ENCODE measurements around the gene CASP10. TPM values are rescaled to one million over a fixed set of nuclear protein-coding genes. Genes with fewer than 3 reads are reported as not detected.
"Not testable (repeated sequence)": the region's sequence is repeated elsewhere in the genome, so short reads cannot be mapped to it uniquely, and the experiment has no call there.

CASP10 gene
- total RNA-seq, 1 donor from 2014 or later = 38.6 TPM

- Mint-ChIP-seq H3K4me1 (ENCODE audit: unreplicated experiment) (peaks cover 29% of the 10 kb centered on the region), H3K9me3 (ENCODE audit: unreplicated experiment) (no peaks in the 10 kb centered on the region), H3K27me3 (ENCODE audit: unreplicated experiment) (no peaks in the 10 kb centered on the region), H3K4me3 (ENCODE audit: unreplicated experiment) (peak overlapping the region; percentile 17), H3K27ac (ENCODE audit: unreplicated experiment) (peak overlapping the region; percentile 89), H3K36me3 (ENCODE audit: low read depth, unreplicated experiment) (peaks cover 68% of the 10 kb centered on the region)
- TF ChIP-seq CTCF (IDR thresholded peaks at IDR 0.05; ENCODE audit: unreplicated experiment) = no peak
- no peak for DNase-seq (ENCODE audit: low spot score)
Observed at GRCh38 chr2:201157694-201158093, 25.2 kb upstream of the CASP10 start.

GRCh38 chr2:201158111-201158929 lies 24.6 kb upstream of the CASP10 start:
- peaks cover 68% of the 10 kb centered on the region for H3K36me3 Mint-ChIP-seq (ENCODE audit: low read depth, unreplicated experiment)
- H3K4me1 Mint-ChIP-seq (ENCODE audit: unreplicated experiment) = peaks cover 32% of the 10 kb centered on the region
- H3K9me3 Mint-ChIP-seq (ENCODE audit: unreplicated experiment) = no peaks in the 10 kb centered on the region
- H3K27me3 Mint-ChIP-seq (ENCODE audit: unreplicated experiment) = no peaks in the 10 kb centered on the region
- no peak for TF ChIP-seq CTCF (IDR thresholded peaks at IDR 0.05; ENCODE audit: unreplicated experiment)
- H3K27ac Mint-ChIP-seq (ENCODE audit: unreplicated experiment) = peak overlapping the region; percentile 89
- DNase-seq (ENCODE audit: low spot score) = peak; percentile 60
- peak overlapping the region; percentile 17 for H3K4me3 Mint-ChIP-seq (ENCODE audit: unreplicated experiment)

GRCh38 chr2:201164166-201164565 lies 18.8 kb upstream of the CASP10 start:
- H3K9me3 Mint-ChIP-seq (ENCODE audit: unreplicated experiment) = no peaks in the 10 kb centered on the region
- peak overlapping the region; percentile 52 for H3K4me3 Mint-ChIP-seq (ENCODE audit: unreplicated experiment)
- no peak for DNase-seq (ENCODE audit: low spot score)
- no peak for TF ChIP-seq CTCF (IDR thresholded peaks at IDR 0.05; ENCODE audit: unreplicated experiment)
- peaks cover 12% of the 10 kb centered on the region for H3K27me3 Mint-ChIP-seq (ENCODE audit: unreplicated experiment)
- no peak overlapping the region for H3K27ac Mint-ChIP-seq (ENCODE audit: unreplicated experiment)
- H3K4me1 Mint-ChIP-seq (ENCODE audit: unreplicated experiment) = peaks cover 9% of the 10 kb centered on the region
- peaks cover 74% of the 10 kb centered on the region for H3K36me3 Mint-ChIP-seq (ENCODE audit: low read depth, unreplicated experiment)

GRCh38 chr2:201167546-201167945 lies 15.4 kb upstream of the CASP10 start:
- no peak for TF ChIP-seq CTCF (IDR thresholded peaks at IDR 0.05; ENCODE audit: unreplicated experiment)
- H3K4me3 Mint-ChIP-seq (ENCODE audit: unreplicated experiment) = peak overlapping the region; percentile 47
- no peak overlapping the region for H3K27ac Mint-ChIP-seq (ENCODE audit: unreplicated experiment)
- peaks cover 24% of the 10 kb centered on the region for H3K4me1 Mint-ChIP-seq (ENCODE audit: unreplicated experiment)
- H3K36me3 Mint-ChIP-seq (ENCODE audit: low read depth, unreplicated experiment) = peaks cover 49% of the 10 kb centered on the region
- DNase-seq (ENCODE audit: low spot score) = no peak
- H3K27me3 Mint-ChIP-seq (ENCODE audit: unreplicated experiment) = peaks cover 17% of the 10 kb centered on the region
- H3K9me3 Mint-ChIP-seq (ENCODE audit: unreplicated experiment) = no peaks in the 10 kb centered on the region

GRCh38 chr2:201168496-201168895 lies 14.4 kb upstream of the CASP10 start:
- not testable (repeated sequence) for H3K4me3 Mint-ChIP-seq (ENCODE audit: unreplicated experiment); H3K9me3 Mint-ChIP-seq (ENCODE audit: unreplicated experiment); DNase-seq (ENCODE audit: low spot score); H3K27ac Mint-ChIP-seq (ENCODE audit: unreplicated experiment)
- Mint-ChIP-seq H3K36me3 (ENCODE audit: low read depth, unreplicated experiment) (peaks cover 40% of the 10 kb centered on the region), H3K27me3 (ENCODE audit: unreplicated experiment) (peaks cover 18% of the 10 kb centered on the region), H3K4me1 (ENCODE audit: unreplicated experiment) (peaks cover 20% of the 10 kb centered on the region)

Data from endothelial cell (in vitro differentiated cells).